Measurements from ENCODE around the gene UBE2B.

UBE2B gene

GRCh38 chr5:134396274-134396673 is 24.9 kb downstream of the UBE2B start:
- H3K4ac ChIP-seq (ENCODE audit: low read depth in 1 of 2, low read length in 2 of 2): no peak overlapping the region
- H2AK5ac ChIP-seq (ENCODE audit: low read length, severe bottlenecking): no peak overlapping the region
- H2BK120ac ChIP-seq (ENCODE audit: low read depth, low read length): no peak overlapping the region
- H3K79me1 ChIP-seq (replicated peaks; ENCODE audit: low read length, poor library complexity, severe bottlenecking): peaks cover 15% of the 10 kb centered on the region
- no peak overlapping the region for H3K23ac ChIP-seq (ENCODE audit: low read length in 2 of 2)
- H4K8ac ChIP-seq (ENCODE audit: low read length): no peak overlapping the region
- peaks cover 33 to 91% of the 10 kb centered on the region in 2 experiments for H3K36me3 ChIP-seq (ENCODE audit: control insufficient read depth in 1 of 2, insufficient read depth in 2 of 2, low read depth in 1 of 2, low read length in 2 of 2)
- no peak overlapping the region for H3K4me2 ChIP-seq (ENCODE audit: low read length, poor library complexity, severe bottlenecking)
- no peak overlapping the region for H2BK15ac ChIP-seq (ENCODE audit: low read depth, poor library complexity, severe bottlenecking)
- no peaks in the 10 kb centered on the region for H3K27me3 ChIP-seq (ENCODE audit: control insufficient read depth in 1 of 2, insufficient read depth in 1 of 2, low read length in 2 of 2)
- no peak overlapping the region for H4K91ac ChIP-seq (ENCODE audit: low read length)
- no peaks in the 10 kb centered on the region for H3K9me3 ChIP-seq (ENCODE audit: control insufficient read depth, low read length)
- H2BK12ac ChIP-seq (ENCODE audit: low read length in 2 of 2): no peak overlapping the region
- no peak overlapping the region for H2BK5ac ChIP-seq (ENCODE audit: low read depth, low read length, poor library complexity, severe bottlenecking)
- H3K4me3 ChIP-seq (ENCODE audit: insufficient read depth in 1 of 2, low read depth in 1 of 2, low read length in 2 of 2): no peak overlapping the region
- no peak for DNase-seq
- no peak overlapping the region for H3K27ac ChIP-seq (ENCODE audit: low read length, poor library complexity, severe bottlenecking)
- no peak overlapping the region for H3K9ac ChIP-seq (ENCODE audit: low read length)
- H2AFZ ChIP-seq (ENCODE audit: low read depth, low read length): no peak overlapping the region
- H3K14ac ChIP-seq (ENCODE audit: low read length in 2 of 2): no peak overlapping the region
- H3K4me1 ChIP-seq (ENCODE audit: control insufficient read depth, insufficient read depth, low read depth, low read length): no peaks in the 10 kb centered on the region
- WGBS: 100% methylated on average over 4 of the region's 4 CpGs
- no peak overlapping the region for H3K18ac ChIP-seq (ENCODE audit: low read depth in 1 of 2, low read length in 2 of 2)

- DNase-seq: no peak
- Histone ChIP-seq H3K27ac (ENCODE audit: low read length, poor library complexity, severe bottlenecking) (no peak overlapping the region), H3K9ac (ENCODE audit: low read length) (no peak overlapping the region), H3K4ac (ENCODE audit: low read depth in 1 of 2, low read length in 2 of 2) (no peak overlapping the region), H4K8ac (ENCODE audit: low read length) (no peak overlapping the region), H3K23ac (ENCODE audit: low read length in 2 of 2) (no peak overlapping the region), H2BK15ac (ENCODE audit: low read depth, poor library complexity, severe bottlenecking) (no peak overlapping the region), H3K18ac (ENCODE audit: low read depth in 1 of 2, low read length in 2 of 2) (no peak overlapping the region), H2BK120ac (ENCODE audit: low read depth, low read length) (no peak overlapping the region), H3K27me3 (ENCODE audit: control insufficient read depth in 1 of 2, insufficient read depth in 1 of 2, low read length in 2 of 2) (no peaks in the 10 kb centered on the region), H2BK12ac (ENCODE audit: low read length in 2 of 2) (no peak overlapping the region), H2AK5ac (ENCODE audit: low read length, severe bottlenecking) (no peak overlapping the region), H3K14ac (ENCODE audit: low read length in 2 of 2) (no peak overlapping the region), H3K79me1 (replicated peaks; ENCODE audit: low read length, poor library complexity, severe bottlenecking) (peaks cover 11% of the 10 kb centered on the region), H3K36me3 (ENCODE audit: control insufficient read depth in 1 of 2, insufficient read depth in 2 of 2, low read depth in 1 of 2, low read length in 2 of 2) (peaks cover 32 to 89% of the 10 kb centered on the region in 2 experiments), H2BK5ac (ENCODE audit: low read depth, low read length, poor library complexity, severe bottlenecking) (no peak overlapping the region), H4K91ac (ENCODE audit: low read length) (no peak overlapping the region), H3K9me3 (ENCODE audit: control insufficient read depth, low read length) (no peaks in the 10 kb centered on the region), H3K4me3 (ENCODE audit: insufficient read depth in 1 of 2, low read depth in 1 of 2, low read length in 2 of 2) (no peak overlapping the region), H2AFZ (ENCODE audit: low read depth, low read length) (no peak overlapping the region), H3K4me2 (ENCODE audit: low read length, poor library complexity, severe bottlenecking) (no peak overlapping the region), H3K4me1 (ENCODE audit: control insufficient read depth, insufficient read depth, low read depth, low read length) (no peaks in the 10 kb centered on the region)
- WGBS: 100% methylated on average over 2 of the region's 2 CpGs
Measured at GRCh38 chr5:134397196-134397595, 25.8 kb downstream of the UBE2B start.

DNA sequence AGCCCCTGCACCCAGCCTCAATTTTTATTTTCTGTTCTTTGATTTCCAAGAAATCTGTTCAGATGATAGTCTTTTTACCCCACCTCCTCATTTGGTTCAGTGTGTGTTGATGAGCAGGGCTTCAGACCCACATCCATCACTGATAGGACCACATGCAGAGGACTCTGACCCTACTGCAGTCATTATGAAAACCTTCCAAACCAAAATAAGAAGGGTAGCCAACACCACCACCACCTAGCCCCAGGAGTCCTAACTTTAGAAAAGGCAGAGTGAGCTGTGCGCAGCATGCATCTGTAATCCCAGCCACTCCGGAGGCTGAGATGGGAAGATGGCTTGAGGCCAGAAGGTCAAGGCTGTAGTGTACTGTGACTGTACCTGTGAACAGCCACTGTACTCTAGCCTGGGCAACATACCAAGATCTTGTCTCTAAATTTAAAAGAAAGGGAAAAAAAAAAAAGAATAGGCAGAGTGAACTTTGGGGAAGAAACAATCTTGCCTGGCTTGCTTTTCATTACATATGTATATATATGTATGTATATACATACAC is 27.3 kb downstream of the UBE2B start:
- Histone ChIP-seq H3K79me1 (replicated peaks; ENCODE audit: low read length, poor library complexity, severe bottlenecking) (peaks cover 8% of the 10 kb centered on the region), H3K4ac (ENCODE audit: low read depth in 1 of 2, low read length in 2 of 2) (no peak overlapping the region), H4K91ac (ENCODE audit: low read length) (no peak overlapping the region), H3K14ac (ENCODE audit: low read length in 2 of 2) (no peak overlapping the region), H2BK12ac (ENCODE audit: low read length in 2 of 2) (no peak overlapping the region), H4K8ac (ENCODE audit: low read length) (no peak overlapping the region), H2BK15ac (ENCODE audit: low read depth, poor library complexity, severe bottlenecking) (no peak overlapping the region), H2AFZ (ENCODE audit: low read depth, low read length) (no peak overlapping the region), H3K23ac (ENCODE audit: low read length in 2 of 2) (no peak overlapping the region), H2BK120ac (ENCODE audit: low read depth, low read length) (no peak overlapping the region), H3K9ac (ENCODE audit: low read length) (no peak overlapping the region), H3K27me3 (ENCODE audit: control insufficient read depth in 1 of 2, insufficient read depth in 1 of 2, low read length in 2 of 2) (no peaks in the 10 kb centered on the region), H2AK5ac (ENCODE audit: low read length, severe bottlenecking) (no peak overlapping the region), H3K36me3 (ENCODE audit: control insufficient read depth in 1 of 2, insufficient read depth in 2 of 2, low read depth in 1 of 2, low read length in 2 of 2) (peaks cover 25 to 74% of the 10 kb centered on the region in 2 experiments), H3K4me2 (ENCODE audit: low read length, poor library complexity, severe bottlenecking) (no peak overlapping the region), H3K4me1 (ENCODE audit: control insufficient read depth, insufficient read depth, low read depth, low read length) (no peaks in the 10 kb centered on the region), H3K27ac (ENCODE audit: low read length, poor library complexity, severe bottlenecking) (no peak overlapping the region), H2BK5ac (ENCODE audit: low read depth, low read length, poor library complexity, severe bottlenecking) (no peak overlapping the region), H3K9me3 (ENCODE audit: control insufficient read depth, low read length) (no peaks in the 10 kb centered on the region), H3K4me3 (ENCODE audit: insufficient read depth in 1 of 2, low read depth in 1 of 2, low read length in 2 of 2) (no peak overlapping the region), H3K18ac (ENCODE audit: low read depth in 1 of 2, low read length in 2 of 2) (no peak overlapping the region)
- 94% methylated on average over 2 of the region's 2 CpGs for WGBS
- DNase-seq: no peak

GRCh38 chr5:134403951-134404350 is 32.6 kb downstream of the UBE2B start:
- no peak overlapping the region for H4K91ac ChIP-seq (ENCODE audit: low read length)
- over 99% methylated on average over 5 of the region's 5 CpGs for WGBS
- no peak overlapping the region for H3K27ac ChIP-seq (ENCODE audit: low read length, poor library complexity, severe bottlenecking)
- H3K4me2 ChIP-seq (ENCODE audit: low read length, poor library complexity, severe bottlenecking): no peak overlapping the region
- H2BK15ac ChIP-seq (ENCODE audit: low read depth, poor library complexity, severe bottlenecking): no peak overlapping the region
- no peak overlapping the region for H3K9ac ChIP-seq (ENCODE audit: low read length)
- H2BK12ac ChIP-seq (ENCODE audit: low read length in 2 of 2): no peak overlapping the region
- no peak overlapping the region for H3K4ac ChIP-seq (ENCODE audit: low read depth in 1 of 2, low read length in 2 of 2)
- H3K9me3 ChIP-seq (ENCODE audit: control insufficient read depth, low read length): no peaks in the 10 kb centered on the region
- no peak for DNase-seq
- H3K79me1 ChIP-seq (replicated peaks; ENCODE audit: low read length, poor library complexity, severe bottlenecking): peaks cover 9% of the 10 kb centered on the region
- H2AK5ac ChIP-seq (ENCODE audit: low read length, severe bottlenecking): no peak overlapping the region
- H3K23ac ChIP-seq (ENCODE audit: low read length in 2 of 2): no peak overlapping the region
- no peaks in the 10 kb centered on the region for H3K27me3 ChIP-seq (ENCODE audit: control insufficient read depth in 1 of 2, insufficient read depth in 1 of 2, low read length in 2 of 2)
- no peak overlapping the region for H3K18ac ChIP-seq (ENCODE audit: low read depth in 1 of 2, low read length in 2 of 2)
- no peak overlapping the region for H2BK120ac ChIP-seq (ENCODE audit: low read depth, low read length)
- no peak overlapping the region for H4K8ac ChIP-seq (ENCODE audit: low read length)
- no peak overlapping the region for H3K14ac ChIP-seq (ENCODE audit: low read length in 2 of 2)
- H3K4me1 ChIP-seq (ENCODE audit: control insufficient read depth, insufficient read depth, low read depth, low read length): peaks cover 3% of the 10 kb centered on the region
- no peak overlapping the region for H3K4me3 ChIP-seq (ENCODE audit: insufficient read depth in 1 of 2, low read depth in 1 of 2, low read length in 2 of 2)
- no peak overlapping the region for H2AFZ ChIP-seq (ENCODE audit: low read depth, low read length)
- H3K36me3 ChIP-seq (ENCODE audit: control insufficient read depth in 1 of 2, insufficient read depth in 2 of 2, low read depth in 1 of 2, low read length in 2 of 2): peaks cover 12 to 52% of the 10 kb centered on the region in 2 experiments
- H2BK5ac ChIP-seq (ENCODE audit: low read depth, low read length, poor library complexity, severe bottlenecking): no peak overlapping the region

All from mesenchymal stem cell (in vitro differentiated cells and primary cell).